HG02759 (cell line): Measurements from ENCODE around the gene CD9.
A peak's percentile ranks its signal among the peaks of the same experiment; 100 is the strongest.

Experiments
- ATAC-seq: cut with Tn5 transposase; IDR thresholded peaks from one replicate; pipeline ENCODE4 v1.9.1; 2021; ENCODE audit warnings: mild to moderate bottlenecking, moderate library complexity; ENCODE audit not compliant: unreplicated experiment

The CD9 gene

GRCh38 chr12:6235906-6236640 lies 35.9 kb downstream of the CD9 start:
- no peak for ATAC-seq

GRCh38 chr12:6236641-6236940 lies 36.4 kb downstream of the CD9 start:
- ATAC-seq = no peak

GRCh38 chr12:6237830-6238229 lies 37.6 kb downstream of the CD9 start:
- no peak for ATAC-seq

GRCh38 chr12:6238875-6239274 lies 38.7 kb downstream of the CD9 start:
- ATAC-seq = no peak

- no peak for ATAC-seq
Observed at GRCh38 chr12:6241495-6241894, 41.3 kb downstream of the CD9 start.

GRCh38 chr12:6249580-6249979 lies 49.4 kb downstream of the CD9 start:
- ATAC-seq = no peak

GRCh38 chr12:6250343-6250742 lies 50.1 kb downstream of the CD9 start:
- ATAC-seq = no peak

GRCh38 chr12:6253278-6253677 lies 53.1 kb downstream of the CD9 start:
- no peak for ATAC-seq

- no peak for ATAC-seq
Observed at GRCh38 chr12:6254491-6254890, 54.3 kb downstream of the CD9 start.

- no peak for ATAC-seq
Observed at GRCh38 chr12:6257007-6257406, 56.8 kb downstream of the CD9 start.

GRCh38 chr12:6262211-6262610 lies 62.0 kb downstream of the CD9 start:
- no peak for ATAC-seq

GRCh38 chr12:6262623-6263022 lies 62.4 kb downstream of the CD9 start:
- ATAC-seq = no peak

GRCh38 chr12:6263931-6264330 lies 63.7 kb downstream of the CD9 start:
- no peak for ATAC-seq

- ATAC-seq = no peak
Observed at GRCh38 chr12:6264402-6265037, 64.3 kb downstream of the CD9 start.

- no peak for ATAC-seq
Observed at GRCh38 chr12:6265038-6265405, 64.8 kb downstream of the CD9 start.

- ATAC-seq = no peak
Observed at GRCh38 chr12:6266541-6266966, 66.4 kb downstream of the CD9 start.

GRCh38 chr12:6266971-6267721 lies 66.9 kb downstream of the CD9 start:
- ATAC-seq = peak; percentile 49

- no peak for ATAC-seq
Observed at GRCh38 chr12:6268484-6269157, 68.4 kb downstream of the CD9 start.

- no peak for ATAC-seq
Observed at GRCh38 chr12:6269986-6270385, 69.8 kb downstream of the CD9 start.

GRCh38 chr12:6271281-6271680 lies 71.1 kb downstream of the CD9 start:
- no peak for ATAC-seq

GRCh38 chr12:6272300-6273204 lies 72.4 kb downstream of the CD9 start:
- ATAC-seq = no peak
